Measurements from ENCODE around the gene SLC9A7. TPM values are rescaled to one million over a fixed set of nuclear protein-coding genes. Genes with fewer than 3 reads are reported as not detected.
"Not testable (repeated sequence)": the region's sequence is repeated elsewhere in the genome, so short reads cannot be mapped to it uniquely, and the experiment has no call there.

SLC9A7 gene
- polyA plus RNA-seq (ENCODE audit: insufficient read length): 9.2 TPM

DNA sequence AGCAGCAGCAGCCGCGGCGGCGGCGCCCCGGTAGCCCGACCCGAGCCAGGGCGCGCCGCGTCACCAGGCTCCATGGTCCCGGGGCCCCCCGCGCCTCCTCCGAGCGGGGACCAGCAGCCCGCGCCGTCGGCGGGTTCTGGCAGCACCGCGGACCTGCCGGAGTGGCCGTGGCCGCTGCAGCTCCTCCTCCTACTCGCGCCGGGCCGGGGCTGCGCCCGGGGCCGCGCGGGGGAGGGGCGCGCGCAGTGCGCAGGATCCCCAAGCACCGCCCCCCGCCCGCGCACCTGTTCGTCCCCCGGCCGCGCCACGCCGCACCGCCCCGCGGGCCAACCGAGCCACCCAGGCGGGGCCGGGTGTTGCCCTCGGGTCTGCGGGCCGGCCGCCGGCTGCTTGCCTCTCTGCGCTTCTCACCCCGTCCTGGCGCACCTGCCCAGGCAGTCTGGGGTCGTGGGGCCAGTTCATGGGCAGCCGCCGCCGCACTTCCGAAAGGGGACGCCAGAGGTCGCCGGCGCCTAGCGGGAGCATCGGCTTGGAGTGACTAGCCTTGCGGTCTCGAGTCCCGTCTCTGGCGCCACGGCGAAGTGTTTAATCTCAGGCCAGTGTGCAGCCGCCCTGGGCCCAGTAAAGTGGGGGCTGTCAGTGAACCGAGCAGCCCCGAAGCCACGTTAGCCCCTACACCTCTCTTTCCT is at the start of gene SLC9A7:
TSS of gene SLC9A7 (minus strand) at position 163 of the 689 bp plus-strand sequence. CDS start at position 74, 89 bp downstream.
- DNase-seq: peak; percentile 54

DNA sequence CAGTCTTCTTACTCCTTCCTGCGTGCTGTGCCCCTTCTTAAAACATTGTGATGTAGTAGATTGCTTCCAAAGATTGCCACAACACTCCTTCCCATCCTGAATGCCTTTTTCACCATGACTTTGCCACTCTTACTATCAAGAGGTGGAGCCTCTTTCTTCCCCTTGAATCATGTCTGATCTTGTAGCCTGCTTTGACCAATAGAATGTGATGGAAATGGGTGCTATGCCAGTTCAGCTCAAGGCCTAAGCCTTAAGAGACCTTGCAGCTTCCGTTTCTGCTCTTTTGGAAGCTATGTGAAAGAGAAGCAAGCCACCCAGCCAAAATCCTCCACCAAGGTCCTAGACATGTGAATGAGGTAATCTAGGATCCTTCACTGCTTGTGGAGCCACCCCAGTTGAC is 46.4 kb upstream of the SLC9A7 start:
- DNase-seq: no peak

DNA sequence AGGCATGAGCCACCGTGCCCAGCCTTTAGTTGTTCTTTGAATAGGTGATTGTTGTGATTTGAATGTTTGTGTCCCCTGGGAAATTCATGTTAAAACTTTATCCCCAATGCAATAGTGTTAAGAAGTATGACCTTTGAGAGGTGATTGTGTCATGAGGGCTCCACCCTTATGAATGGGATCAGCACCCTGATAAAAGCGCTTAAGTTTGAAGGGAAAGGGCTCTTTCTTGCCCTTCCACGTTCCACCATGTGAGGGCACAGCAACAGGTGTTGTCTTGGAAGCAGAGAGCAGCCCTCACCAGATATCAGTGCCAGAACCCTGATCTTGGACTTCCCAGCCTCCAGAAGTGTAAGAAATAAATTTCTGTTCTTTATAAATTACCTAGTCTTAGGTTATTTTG is 44.2 kb upstream of the SLC9A7 start:
- DNase-seq: no peak

DNA sequence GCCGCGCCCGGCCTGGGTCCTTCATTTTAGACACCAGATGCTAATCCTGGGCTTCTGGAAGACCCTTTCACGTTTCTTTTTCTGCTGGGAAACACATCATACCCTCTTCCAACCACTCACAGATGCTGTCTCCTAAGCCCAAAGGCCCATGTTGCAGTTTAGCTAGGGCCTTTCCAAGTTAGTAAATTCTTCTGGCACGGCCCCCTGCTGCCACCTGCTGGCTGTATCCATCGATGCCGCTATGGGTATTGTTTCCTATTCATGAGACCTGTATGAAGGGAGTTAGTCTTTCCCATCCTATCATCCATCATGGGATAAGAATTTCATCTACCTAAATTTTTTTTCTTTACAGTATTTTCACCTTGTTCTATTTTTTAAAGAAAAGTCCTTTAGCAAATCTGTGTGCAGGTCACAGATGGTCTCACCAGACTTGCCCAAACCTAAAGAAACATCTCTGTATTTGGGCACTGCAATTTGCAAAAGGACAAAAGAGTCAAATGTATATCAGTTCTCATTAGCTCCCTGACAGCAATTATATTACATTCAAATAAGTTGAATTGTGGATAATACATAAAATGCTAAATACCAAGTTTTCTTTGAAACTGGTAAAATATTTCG is 37.8 kb upstream of the SLC9A7 start:
- peak; percentile 26 for DNase-seq

DNA sequence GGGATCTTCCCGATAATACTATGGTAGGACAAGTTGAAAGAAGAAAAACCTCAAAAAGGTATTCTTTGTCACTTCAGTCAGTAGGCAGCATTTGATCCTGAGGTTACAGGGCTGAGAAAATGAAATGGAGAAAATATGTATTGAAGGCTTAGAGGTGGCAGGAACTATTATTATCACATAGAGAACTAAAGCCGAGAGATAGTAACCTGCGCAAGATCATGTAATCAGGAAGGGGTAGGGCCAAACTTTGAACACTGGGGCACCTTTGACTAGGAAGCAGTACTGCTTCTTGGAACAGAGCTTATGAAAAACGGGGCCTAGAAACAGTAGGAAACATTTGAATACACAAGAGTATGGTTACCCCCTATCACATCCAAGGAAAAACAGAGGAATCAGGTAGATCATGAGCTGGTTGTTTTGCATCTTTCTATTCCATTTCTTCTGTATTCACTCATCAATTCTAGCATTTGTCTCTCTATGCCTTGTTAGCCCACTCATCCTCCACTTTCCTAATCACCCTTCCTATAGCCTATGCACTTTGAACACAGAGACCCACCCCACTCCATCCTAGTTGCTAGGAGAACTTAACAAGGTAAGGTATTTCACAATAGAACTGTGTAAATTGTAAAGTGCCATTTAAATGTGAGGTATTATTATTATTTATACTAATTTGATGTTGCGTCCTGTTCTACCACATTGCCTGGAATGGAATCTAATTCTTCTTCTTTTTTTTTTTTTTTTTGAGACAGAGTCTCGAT is 34.6 kb upstream of the SLC9A7 start:
- DNase-seq: no peak

DNA sequence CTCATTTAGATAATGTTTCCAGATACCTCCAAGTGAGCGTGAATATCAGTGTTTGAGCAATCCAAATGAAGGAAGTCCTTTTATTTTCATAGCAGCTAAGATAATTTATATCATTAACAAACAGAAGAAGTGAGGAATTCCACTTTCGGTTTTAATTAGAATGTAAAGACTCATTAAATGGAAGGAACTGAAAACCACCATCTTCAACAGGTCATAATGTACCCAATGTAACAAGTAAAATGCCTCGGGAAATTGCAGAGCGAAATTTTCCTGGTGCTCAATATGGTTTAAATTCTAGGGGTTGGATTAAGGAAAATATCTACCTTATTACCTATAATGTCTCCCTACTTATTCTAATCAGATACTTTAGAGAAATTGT is 33.9 kb upstream of the SLC9A7 start:
- DNase-seq: no peak

DNA sequence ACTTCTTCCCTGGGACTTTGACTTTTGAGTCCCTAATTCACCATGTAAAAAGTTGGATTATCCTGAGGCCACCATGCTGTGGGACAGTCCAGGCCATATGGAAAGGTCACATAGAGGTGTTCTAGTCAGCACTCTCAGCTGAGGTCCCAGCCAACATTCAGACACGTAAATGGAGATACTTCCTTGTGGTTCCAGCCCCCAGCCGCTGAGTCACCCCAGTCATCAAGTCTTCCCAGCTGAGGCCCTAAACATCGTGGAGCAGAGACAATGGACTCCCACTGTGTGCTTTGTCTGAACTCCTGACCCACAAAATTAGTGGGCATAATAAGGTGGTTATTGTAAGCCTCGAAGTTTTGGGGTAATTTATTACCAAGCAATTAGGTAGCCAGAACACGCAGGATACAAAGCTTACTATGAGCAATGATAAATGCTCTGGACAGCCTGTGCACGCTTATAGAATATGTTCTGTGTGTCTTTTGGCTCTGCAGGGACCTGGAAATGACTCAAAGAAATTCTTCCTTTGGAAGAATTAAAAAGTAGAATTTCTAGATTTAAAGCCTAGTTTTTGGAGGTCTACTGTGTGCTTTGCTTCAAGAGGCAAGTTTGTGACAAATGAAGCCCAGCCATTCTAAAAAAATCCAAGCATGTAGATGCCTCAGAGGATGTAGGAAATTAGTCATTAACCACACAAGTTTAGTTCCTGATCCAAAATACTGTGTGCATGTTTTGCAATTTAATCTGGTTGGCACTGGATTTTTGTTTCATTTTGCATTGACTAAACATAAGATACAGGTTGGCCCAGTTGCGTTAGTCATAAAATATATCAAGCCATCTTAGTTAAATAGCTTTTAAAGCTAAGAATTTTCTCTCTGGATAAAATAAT is 33.2 kb upstream of the SLC9A7 start:
- DNase-seq: no peak

DNA sequence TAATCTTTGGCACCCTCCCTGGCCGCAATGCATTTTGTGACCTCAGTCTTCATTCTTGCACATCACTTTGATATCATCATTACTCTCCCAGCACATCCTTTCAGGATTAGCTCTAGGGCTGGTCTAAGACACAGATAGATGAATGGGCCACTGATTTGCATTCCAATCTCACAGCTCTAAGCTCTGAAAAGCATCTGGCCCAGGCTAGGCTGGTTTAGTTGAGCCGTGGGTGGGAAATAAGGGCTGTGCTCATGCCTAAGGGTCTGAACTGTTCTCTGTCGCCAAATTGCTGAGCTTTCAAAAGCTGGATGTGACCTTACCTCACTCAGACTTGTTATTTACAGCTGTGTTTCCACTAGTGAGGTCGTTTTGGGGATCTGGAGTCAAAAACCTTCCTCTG is 30.0 kb upstream of the SLC9A7 start:
- DNase-seq: no peak

DNA sequence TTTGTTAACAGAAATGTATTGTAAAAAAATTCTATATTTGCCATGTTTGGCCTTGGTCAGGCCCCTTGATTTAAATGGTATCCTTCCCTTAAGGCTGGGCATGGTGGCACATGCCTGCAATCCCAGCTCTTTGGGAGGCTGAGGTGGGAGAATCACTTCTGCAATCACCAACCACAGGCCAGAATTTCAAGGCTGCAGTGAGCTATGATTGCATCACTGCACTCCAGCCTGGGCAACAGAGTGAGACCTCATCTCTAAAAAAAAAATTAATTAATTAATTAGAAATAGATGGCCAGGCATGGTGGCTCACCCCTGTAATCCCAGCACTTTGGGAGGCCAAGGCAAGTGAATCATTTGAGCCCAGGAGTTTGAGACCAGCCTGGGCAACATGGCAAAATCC is 25.5 kb upstream of the SLC9A7 start:
- DNase-seq: not testable (repeated sequence)

DNA sequence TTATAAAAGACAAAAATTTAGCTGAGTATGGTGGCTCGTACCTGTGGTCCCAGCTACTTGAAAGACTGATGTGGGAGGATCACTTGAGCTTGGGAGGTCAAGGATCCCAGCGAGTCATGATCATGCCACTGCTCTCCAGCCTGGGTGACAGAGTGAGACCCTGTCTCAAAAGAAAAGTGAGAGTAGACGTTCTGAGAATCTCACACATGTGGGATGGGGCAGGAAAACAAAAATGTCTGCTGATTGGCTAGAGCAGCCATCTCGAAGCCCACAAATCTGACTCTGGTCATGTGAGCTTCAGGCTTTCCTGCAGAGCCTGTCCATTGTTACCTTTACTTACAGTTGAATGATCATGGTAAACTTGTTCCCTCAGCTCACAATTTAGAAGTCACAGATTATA is 23.1 kb upstream of the SLC9A7 start:
- no peak for DNase-seq

DNA sequence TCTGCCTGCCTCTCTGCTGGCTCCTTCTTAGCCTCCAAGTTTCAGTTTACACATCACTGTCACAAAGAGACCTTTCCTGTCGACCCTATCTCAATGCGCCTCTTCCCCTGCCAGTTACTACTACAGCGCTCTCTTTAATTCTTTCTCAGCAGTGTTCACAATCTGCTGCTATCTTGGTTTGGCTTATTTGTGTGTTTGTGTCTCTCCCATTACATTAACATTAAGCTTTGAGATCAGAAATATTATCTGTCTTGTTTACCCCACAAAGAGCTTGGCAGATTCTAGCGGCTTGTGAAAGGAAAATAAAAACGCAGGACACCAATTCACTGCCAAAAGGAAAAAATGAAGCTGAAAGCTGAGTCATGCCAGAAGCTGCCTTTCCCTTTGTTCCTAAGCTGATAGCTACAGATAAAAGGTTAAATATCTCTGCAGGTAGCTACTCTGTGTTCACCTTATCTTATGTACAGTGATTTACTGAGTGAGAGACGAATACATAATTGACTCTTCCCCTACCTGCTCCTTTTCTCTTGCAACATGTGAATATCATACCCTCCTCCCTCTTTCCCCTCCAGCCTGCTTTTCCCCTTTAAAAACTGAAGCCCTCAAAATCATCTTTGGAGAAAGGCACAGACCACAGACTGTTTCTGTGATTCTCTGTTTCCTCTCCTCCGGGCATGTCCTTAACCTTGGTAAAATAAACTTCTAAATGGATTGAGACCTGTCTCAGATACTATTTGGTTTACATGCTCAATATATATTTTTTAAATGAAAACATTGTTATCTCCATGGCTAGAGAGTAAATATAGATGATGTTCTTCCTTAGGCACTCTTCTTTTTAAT is 19.3 kb upstream of the SLC9A7 start:
- DNase-seq: no peak

DNA sequence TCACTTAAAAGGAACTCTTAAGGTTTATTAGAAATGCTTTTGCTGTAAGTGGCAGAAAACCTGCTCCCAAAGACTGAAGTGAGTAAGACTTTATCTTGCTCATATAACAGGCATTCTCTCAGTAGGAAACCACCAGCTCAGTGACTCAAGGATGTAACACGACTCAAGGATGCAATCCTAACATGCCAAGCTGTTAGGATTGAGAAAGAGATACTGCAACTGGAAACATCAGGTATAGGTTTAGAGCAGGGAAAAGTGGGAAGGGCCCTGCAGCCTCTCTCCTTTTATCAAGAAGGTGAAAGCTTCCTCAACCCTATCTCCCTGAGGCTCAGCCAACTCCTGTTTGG is 11.9 kb upstream of the SLC9A7 start:
- no peak for DNase-seq

DNA sequence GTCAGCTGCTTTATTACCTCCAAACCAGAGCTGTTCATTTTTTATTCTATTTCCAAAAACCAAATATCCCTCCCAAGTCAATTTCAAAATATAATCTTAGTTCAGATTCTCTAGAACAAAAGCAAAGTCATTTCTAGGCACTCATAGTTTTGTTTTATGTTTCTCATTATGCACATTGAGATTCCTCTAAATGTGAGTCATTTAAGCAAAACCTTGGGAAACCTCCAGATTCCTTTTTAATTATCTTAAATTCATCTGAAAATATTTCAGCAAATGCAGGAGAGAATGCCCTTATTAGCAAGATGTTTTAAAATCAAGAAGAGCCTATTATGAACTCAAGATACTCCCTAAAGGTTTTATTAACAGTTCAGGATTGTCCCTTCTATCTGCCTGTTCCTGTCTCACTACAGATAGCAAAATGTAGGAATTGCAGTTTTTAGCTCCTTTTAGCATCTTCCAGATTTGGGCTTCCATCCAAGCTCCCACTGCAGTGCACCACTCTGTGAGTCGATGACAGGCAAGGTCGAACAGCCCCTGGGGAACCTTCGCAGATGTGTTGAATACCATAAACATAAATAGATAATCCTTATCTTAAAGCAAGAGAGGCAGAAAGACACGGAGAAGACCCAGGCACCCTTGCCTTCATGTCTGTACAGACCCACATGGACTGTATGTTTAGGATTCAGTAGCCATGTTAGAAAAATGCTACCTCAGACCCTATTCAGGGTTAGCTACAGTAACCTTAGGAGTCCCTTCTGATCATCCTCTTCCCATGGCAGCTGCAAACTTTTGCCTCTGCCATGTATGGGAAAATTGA is 11.3 kb upstream of the SLC9A7 start:
- no peak for DNase-seq

DNA sequence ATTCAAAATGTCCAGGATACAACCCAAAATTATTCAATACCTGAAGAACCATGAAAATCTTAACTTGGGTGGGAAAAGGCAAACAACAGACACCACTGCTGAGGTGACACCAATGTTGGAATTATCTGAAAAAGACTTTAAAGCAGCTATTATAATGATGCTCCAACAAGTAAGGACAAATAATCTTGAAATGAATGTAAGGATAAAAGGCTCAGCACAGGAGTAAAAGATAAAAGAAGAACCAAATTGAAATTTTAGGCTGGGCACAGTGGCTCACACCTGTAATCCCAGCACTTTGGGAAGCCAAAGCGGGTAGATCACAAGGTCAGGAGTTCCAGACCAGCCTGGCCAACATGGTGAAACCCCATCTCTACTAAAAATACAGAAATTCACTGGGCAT is 4.0 kb upstream of the SLC9A7 start:
- DNase-seq: no peak

DNA sequence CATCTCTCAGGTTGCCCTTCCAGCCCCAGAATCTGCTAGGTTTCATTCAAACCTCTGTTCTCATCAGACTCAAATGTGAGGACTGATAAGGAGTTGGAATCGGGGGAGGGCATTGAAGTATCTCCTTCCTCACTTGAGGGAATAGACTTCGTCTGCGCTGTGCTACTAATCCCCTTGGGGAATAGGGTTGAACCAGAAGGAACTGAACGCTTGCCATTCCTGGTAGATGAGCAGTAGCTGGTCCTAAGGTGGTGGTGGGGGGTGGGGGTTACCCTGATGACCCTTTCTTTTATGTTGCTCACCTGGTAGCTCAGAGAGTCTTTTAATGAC is 692 bp upstream of the SLC9A7 start:
- DNase-seq: no peak

DNA sequence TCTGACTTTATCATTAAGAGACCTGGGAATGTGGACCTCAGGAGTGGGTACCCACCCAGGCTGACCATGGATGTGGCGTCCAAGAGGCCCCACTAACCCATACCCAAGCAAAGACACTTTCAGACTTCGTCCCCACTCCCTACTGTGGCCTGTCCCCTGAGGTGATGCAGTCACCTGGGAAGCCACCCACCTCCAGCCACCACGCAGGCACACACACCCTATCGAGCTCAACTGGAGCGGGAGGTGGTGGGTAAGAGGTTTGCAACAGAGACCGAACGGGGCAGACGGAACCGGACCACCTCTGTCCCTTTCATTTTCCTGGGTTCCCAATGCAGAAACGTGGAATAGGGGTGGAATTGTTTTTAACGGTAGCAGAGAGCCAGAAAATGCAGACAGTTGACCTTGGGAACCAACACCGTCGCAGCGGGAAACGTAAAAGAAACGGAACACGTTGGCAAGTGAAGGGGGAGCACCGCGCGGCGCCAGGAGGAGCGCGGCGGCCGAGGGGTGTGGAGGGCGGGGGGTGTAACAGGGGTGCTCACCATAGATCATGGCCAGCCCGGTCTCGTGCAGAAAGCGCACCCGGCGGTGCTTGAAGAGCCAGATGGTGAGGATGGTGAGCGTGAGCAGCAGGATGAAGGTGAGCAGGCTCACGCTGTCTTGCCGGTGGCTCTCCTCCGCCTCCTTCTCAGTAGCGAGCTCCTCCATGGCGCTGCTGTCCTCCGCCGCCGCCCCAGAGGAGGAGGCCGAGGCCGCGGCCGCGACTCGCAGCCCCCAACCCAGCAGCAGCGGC is 559 bp downstream of the SLC9A7 start:
- DNase-seq: no peak

DNA sequence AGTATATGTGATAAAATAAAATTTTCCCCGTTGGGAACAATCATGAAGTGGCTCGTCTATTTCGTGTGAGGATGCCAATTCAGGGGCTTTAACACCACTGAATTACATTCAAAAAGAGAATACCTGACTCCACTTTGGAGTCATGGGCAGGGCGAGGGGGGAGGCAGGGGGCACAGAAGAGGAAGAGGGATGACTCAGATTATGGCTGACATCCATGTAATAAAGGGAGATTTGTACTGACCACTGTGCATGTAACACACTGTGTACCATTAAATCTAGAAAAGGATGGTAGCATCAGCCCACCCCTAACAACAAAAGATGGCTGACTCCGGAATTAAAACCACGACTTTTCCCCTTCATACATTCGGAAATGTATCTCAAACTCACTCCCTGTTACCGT is 1.3 kb downstream of the SLC9A7 start:
- DNase-seq: no peak

DNA sequence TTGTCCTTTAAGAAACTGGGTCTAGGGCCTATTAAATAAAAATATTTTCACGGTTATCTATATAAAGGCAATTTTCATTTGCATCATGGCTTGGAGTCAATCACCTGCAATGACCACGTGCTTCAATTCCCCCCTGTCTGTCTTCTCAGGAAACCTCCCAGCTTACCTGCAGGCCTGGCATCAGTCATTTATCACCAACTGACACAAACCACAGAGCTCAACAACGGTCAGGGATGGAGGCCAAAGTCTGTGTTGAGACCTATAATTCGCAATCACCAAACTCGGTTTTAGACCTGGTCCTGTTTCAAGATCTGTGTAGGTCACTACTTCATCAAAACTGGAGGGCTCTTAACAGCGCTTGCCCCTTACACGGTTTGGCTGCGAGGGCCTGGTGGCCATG is 1.9 kb downstream of the SLC9A7 start:
- no peak for DNase-seq

DNA sequence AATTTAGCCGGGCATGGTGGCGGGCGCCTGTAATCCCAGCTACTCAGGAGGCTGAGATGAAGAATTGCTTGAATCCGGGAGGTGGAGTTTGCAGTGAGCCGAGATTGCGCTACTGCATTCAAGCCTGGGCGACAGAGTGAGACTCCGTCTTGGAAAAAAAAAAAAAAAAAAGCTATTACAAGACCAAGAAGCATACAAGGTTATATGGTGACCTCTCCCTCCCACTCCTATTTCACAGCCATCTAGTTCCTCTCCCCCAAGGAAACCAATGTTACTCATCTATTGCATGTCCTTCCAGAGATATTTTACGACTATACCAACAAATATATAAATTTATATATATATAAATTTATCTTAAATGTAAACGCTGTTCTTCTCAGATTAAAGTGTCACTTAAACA is 3.2 kb downstream of the SLC9A7 start:
- DNase-seq: no peak

DNA sequence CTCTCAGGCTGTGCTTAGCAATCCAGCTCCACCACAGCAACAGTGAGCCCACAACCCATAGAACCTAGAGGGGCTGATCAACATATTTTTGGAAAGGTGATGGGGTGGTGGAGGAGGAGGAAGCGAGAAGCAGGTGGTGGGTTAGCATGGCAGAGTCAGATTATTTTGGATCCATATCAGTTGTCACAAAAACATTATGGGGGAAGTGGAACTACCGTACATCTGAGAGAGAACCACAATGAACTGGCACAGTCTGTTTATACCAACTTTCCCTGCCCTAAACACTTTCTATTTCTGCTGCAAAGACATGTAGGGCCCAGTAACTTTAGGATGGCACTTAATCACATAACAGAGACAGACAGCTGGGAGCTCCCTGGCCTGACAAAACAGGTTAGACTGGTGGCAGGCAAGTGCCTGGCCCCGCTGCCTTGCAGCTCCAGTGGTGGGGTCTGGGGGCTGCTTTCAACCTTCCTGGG is 4.3 kb downstream of the SLC9A7 start:
- DNase-seq: no peak

All from hindlimb muscle (tissue), 1 donor.